HG02852 (cell line): ENCODE data around the gene WDR6.

Experiments used
- ATAC-seq: cut with Tn5 transposase; IDR thresholded peaks from one replicate; pipeline ENCODE4 v1.9.1; 2021; ENCODE audit warnings: mild to moderate bottlenecking, moderate library complexity; ENCODE audit not compliant: unreplicated experiment

WDR6 gene, protein sequence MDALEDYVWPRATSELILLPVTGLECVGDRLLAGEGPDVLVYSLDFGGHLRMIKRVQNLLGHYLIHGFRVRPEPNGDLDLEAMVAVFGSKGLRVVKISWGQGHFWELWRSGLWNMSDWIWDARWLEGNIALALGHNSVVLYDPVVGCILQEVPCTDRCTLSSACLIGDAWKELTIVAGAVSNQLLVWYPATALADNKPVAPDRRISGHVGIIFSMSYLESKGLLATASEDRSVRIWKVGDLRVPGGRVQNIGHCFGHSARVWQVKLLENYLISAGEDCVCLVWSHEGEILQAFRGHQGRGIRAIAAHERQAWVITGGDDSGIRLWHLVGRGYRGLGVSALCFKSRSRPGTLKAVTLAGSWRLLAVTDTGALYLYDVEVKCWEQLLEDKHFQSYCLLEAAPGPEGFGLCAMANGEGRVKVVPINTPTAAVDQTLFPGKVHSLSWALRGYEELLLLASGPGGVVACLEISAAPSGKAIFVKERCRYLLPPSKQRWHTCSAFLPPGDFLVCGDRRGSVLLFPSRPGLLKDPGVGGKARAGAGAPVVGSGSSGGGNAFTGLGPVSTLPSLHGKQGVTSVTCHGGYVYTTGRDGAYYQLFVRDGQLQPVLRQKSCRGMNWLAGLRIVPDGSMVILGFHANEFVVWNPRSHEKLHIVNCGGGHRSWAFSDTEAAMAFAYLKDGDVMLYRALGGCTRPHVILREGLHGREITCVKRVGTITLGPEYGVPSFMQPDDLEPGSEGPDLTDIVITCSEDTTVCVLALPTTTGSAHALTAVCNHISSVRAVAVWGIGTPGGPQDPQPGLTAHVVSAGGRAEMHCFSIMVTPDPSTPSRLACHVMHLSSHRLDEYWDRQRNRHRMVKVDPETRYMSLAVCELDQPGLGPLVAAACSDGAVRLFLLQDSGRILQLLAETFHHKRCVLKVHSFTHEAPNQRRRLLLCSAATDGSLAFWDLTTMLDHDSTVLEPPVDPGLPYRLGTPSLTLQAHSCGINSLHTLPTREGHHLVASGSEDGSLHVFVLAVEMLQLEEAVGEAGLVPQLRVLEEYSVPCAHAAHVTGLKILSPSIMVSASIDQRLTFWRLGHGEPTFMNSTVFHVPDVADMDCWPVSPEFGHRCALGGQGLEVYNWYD

DNA sequence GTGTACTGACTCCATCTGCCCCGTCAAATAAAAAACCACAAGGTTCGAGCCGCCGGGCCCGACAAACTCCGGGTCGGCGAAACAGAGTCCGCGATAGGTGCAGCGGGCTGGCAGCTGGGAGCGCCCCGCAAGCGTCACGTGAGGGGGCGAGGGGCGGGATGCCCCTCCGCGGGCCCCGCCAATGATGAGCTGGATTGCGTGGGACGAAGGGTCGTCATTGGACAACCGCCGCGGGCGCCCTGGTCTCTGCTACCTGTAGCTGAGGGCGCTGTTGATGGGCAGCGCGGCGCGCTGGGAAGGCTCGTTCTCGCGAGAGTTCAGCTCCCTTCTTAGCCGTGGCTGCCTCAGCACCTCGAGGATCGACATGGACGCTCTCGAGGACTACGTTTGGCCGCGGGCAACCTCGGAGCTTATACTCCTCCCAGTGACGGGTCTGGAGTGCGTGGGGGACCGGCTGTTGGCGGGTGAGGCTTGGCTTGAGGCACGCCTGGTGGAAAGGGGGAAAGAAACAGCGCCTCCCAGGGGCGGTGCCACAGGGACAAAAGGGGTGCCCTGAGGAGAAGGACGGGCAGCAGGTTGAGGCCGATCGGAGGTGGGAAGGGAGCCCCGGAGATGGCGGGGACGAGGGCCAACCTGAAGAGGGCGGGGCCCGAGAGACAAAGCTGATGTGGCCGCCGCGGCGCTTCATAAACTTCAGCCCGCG, at the start of gene WDR6:
WDR6 (plus strand) TSS at position 324 of the 703 bp plus-strand sequence; CDS start at position 365, 41 bp downstream.
- peak; percentile 80 for ATAC-seq

DNA sequence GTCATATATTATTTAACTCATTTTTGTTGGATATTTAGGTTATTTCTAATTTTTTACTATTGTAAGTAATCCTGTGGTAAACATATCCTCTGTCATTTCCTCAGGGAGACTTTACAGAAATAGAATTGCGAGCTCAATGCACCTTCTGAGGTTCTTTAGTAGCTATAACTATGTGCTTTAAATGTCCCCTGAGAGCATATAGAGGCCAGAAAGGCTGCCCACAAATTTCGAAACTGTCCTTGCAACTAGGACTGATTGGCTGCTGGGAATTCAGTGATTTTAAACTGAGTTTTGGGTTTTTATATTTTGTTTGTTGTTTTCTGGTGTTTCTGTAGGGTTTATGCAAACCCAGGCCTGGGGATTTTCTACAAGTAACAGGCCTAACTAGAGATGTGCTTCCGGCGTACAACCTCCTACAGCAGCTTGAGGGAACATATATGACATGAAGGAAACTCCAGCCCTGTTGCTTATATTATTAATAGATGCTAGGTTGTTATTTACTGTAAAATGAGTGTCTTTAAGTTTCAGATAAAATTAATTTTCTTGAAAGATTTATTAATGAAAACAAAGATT, 46.3 kb upstream of the WDR6 start:
- ATAC-seq: no peak

DNA sequence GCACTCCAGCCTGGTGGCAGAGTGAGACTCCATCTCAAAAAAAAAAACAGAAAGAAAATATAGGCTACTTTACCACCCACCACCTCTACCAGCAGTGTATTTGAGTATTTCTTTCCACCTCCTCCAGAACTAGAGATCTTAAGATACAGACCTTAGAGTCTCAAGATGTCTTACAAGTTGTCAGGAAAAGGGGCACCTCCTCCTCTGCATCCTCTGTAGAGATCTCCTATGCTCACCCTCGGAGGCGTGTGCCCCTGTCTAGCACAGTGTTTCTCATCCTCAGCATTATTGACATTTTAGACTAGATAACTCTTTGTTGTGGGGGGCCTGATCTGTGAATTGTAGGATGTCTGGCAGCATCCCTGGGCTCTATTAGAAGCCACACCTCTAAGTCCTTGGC, 44.9 kb upstream of the WDR6 start:
- ATAC-seq: no peak

DNA sequence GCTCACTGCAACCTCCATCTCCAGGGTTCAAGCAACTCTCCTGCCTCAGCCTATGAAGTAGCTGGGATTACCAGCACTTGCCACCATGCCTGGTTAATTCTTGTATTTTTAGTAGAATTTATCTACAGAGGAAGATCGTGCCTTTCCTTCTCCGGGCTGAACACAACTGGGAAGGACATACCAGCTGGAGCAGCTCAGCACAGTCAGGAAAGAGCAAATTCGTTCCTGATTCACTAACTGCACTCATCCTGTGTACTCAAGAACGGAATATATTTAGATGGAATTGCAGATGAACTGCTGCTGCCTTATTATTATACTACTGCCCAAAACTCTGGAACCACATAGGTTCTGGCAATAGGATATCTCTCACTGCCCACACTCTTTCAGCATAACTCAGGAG, 44.3 kb upstream of the WDR6 start:
- no peak for ATAC-seq

DNA sequence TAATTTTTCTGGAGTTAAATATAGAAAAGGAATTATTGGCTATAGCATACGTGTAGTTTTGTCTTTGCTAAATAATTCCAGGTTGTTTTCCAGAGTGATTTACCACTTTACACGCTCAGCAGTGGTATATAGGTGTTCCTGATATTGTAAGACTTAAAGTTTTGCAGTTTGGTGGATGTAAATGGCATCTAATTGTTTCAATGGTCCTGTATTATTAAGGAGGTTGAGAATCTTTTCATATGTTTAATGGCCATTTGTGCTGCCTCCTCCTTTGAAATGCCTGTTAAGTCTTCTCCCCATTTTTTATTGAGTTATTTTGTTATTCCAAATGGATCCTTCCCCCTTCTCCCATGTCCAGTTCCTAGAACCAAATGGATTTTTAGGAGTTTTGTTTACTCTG, 43.6 kb upstream of the WDR6 start:
- ATAC-seq: no peak

DNA sequence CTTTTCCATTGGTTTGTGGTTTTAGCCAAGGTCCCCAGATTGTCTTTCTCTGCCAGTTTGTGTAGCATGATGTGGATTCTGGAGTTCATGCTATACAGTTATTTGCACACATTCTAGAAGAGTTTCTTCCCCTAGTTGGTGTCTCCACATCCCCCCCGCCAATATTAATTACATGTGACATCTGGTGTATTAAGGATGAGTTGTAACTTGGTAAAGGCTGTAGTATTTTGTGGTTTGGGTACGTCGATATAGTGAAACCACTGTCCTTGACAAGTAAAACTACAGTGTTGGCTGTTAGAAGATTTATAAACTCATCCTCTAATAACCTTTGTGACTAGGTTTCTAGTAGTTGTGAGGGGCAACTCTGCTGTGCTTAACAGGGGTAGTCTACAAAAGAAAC, 40.8 kb upstream of the WDR6 start:
- ATAC-seq: no peak

DNA sequence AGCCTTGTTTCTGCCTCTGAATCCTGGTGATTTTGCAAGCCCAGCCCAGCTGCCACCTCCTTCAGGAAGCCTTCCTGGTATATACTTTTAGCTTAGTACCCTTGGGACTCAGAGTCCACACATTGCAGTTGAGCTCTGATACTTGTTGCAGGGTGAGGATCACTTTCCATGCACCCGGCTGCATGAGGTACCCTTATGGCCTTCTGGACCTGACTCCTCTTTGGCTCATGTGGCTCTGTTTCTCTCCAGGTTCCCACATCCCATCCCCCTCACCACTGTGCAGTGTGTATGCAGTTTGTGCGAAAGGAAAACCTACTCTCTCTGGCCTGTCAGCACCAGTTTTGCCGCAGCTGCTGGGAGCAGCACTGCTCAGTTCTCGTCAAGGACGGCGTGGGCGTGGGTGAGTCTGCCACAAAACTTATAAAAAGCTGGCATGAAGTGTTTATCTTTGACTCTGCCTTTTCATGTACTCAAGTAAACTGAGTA, 40.3 kb upstream of the WDR6 start:
- ATAC-seq: no peak

DNA sequence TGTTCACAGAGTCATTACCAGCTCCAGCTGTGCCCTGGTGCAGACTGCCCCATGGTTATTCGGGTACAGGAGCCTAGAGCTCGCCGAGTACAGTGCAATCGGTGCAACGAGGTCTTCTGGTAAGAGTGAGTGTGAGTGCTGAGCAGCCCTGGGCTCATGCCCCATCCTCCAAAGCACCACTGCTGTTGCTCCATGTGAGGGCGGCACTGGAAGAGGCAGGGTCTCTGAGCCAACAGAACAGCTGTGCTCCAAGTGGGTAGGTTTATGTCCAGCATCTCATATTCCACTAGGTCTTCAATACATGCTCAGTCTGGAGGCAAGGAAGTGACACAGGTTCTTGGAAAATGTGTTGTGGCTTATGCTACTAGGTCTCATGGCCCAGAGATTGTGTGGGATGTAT, 36.6 kb upstream of the WDR6 start:
- ATAC-seq: no peak

DNA sequence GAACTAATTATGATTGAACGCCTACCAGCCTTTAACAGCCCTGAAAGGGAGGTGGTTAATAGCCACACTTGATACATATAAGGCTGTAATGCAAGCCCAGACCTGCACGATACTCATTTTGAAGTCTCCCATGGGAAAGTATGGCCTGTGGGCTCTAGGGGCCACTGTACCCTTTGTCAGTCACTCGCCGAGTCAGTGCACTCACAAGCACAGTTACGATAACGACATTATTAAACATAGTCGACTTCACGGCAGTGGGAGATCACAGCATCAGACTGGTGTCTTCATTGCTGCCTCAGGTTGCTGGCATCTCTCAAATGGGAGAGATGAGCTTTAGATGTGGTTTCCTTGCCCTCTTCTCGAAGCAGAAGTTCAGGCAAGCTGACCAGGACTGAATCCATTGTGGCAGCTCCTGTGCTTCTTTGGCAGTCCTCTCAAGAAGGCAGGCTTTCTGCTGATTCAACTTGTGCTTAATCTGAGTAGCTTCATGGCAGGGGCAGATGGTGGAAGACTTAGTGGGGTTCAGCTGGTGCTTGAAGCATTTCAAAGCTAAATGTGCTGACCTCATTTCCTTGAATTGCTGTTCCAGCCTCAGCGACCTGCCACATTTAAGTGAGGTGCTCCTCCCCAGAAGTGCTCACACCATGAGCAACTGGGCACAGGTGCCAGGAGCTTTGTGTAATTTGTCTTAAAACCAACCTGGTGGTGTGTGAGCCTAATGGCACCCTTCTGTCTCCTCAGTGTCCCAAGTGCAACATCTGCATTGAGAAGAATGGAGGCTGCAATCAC, 32.9 kb upstream of the WDR6 start:
- ATAC-seq: no peak

DNA sequence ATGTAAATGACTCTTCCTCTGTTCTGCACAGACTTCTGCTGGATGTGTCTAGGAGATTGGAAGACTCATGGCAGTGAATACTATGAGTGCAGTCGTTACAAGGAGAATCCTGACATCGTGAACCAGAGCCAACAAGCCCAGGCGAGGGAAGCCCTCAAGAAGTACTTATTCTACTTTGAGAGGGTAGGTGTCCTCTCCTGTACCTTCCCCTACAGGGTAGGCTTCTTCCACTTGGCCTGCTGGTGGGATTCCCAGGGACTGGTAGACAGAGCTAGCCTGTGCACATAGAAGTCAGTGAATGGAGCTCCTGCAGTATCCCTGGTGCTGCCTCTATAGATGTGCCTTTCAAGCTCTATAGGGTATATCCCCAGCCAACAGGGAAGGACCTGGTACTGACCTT, 27.7 kb upstream of the WDR6 start:
- ATAC-seq: no peak

DNA sequence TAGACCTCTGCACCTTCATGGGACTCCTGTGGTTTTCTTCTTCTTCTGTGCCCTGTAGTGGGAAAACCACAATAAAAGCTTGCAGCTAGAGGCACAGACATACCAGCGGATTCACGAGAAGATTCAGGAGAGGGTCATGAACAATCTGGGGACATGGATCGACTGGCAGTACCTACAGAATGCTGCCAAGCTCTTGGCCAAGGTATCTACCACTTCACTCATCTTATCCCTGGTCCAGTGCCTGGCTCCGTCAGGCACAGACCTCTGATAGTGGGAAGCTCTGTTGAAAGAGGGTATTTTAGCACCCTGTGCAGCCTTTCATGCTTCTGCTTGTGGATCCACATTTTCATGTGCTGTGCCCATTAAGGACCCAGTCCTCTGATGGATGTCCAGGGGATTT, 26.9 kb upstream of the WDR6 start:
- ATAC-seq: no peak

DNA sequence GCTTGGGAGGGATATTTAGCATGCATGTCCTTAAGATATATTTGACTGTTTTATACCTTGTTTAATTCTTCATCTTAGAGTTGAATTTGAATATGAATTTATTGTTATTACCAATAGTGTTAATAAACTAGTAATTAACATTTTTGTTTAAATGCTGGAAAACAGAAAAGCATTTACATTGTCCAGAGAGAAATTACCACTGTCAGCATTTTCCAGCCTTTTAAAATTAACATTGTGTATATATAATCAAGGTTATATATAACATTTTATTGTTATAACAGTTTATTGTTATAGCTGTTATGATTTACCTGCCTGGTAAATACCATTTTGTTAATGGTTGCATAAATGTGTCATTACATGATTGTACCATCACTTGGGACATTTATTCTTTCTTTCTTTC, 25.2 kb upstream of the WDR6 start:
- no peak for ATAC-seq

DNA sequence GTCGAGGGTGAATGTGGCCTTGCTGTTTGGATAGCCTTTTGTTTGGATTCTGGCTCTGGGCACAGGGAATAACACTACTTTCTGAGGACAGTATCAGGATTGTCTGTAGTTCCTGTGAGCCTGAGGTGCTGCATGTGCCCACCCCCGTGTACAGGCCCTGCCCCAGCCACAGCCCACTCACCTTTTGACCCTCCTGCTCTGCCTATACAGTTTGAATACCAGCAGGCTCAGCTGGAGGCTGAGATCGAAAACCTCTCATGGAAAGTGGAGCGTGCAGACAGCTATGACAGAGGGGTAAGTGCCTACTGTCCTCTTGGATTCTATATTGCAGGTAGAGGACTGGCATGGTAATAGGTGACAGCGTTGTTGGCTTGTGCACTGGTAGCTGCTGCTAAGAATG, 24.5 kb upstream of the WDR6 start:
- no peak for ATAC-seq

DNA sequence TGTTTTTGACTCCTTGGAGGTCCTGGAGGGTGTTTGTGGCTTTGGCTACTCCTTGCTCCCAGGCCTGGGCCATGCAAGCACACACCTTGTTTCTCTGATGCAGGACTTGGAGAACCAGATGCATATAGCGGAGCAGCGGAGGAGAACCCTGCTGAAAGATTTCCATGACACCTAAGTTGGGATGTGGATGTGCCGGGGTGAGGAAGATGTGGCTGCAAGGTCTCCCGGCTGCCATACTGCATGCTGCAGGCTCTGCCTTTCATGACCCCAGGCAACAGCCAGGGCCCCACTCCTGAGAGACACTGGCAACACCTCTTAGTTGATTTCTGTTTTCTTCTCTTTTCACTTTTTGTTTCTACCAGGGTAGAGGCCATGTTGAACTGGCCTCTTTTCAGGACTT, 24.1 kb upstream of the WDR6 start:
- ATAC-seq: no peak

DNA sequence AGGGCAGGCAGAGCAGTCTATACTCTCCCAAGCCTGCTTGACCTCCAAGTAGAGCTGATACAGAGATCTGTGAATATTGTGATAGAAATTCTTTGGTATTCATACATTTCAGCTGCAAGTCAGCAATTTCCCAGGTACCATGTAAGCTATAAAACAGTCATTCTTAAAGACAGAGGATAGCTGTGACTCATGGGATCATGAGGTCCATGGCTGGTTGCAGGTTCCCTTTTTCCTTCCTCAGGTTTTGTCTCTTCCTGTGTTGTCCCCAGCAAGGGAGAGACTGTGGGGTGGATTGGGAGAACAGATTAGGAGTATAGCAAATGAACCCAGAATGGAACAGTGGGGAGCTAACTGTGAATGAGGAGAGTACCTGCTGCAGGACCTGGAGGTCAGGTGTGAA, 22.5 kb upstream of the WDR6 start:
- ATAC-seq: no peak

DNA sequence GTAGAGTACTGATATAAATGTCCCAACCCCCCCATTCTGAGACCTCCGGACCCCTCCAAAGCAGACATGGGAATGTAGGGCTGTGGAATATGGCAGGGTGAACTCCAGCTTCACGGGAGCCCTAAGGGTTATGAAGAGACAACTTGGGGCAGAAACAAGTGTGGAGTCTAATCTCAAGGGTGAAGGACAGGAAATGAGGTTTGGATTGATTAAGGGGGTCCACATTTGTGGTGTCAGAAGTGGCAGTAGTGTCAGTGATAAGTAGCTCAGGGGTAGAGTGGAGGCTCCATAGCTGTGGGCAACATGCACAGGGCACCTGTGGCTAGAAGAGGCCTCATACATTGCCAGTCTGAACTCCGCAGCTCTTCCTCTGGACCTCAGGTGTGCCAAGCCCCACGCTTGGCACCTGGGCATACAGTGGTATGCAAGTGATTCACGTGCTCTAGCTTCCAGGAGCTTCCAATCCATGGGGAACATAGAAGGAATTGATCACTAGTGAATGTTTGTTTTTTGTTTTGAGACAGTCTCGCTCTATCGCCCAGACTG, 21.3 kb upstream of the WDR6 start:
- no peak for ATAC-seq

DNA sequence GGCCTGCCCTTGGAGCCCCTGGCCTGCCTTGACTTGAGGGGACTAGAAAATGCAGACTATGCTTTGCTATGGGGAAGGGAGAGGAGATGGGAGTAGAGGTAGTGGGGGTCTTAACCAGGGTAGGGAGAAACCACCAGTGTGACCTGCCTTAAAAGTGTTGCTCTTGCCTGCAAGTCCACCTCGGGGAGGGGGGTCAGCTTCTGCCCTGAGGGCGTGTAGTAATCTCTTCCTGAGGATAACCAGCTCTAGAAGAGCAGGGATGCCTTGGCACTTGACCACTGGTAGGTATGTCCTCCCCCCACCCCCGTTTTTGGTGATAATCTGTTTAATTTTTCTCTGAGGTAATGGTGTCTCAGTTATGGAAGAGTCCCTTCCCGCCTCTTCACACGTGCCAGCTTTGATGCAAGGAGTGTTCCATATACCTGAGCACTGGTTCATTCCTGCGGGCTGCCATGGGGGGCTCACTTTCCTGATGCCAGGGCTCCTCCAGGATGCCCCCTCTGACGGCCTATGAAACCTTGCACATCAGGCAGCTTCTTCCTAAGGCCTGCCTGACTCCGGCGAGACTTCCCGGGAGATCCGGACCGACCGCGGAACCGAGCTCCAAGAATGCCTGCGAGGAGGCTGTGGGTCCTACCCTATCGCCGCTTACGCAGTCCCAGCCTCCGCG, 17.9 kb upstream of the WDR6 start:
- ATAC-seq: no peak

DNA sequence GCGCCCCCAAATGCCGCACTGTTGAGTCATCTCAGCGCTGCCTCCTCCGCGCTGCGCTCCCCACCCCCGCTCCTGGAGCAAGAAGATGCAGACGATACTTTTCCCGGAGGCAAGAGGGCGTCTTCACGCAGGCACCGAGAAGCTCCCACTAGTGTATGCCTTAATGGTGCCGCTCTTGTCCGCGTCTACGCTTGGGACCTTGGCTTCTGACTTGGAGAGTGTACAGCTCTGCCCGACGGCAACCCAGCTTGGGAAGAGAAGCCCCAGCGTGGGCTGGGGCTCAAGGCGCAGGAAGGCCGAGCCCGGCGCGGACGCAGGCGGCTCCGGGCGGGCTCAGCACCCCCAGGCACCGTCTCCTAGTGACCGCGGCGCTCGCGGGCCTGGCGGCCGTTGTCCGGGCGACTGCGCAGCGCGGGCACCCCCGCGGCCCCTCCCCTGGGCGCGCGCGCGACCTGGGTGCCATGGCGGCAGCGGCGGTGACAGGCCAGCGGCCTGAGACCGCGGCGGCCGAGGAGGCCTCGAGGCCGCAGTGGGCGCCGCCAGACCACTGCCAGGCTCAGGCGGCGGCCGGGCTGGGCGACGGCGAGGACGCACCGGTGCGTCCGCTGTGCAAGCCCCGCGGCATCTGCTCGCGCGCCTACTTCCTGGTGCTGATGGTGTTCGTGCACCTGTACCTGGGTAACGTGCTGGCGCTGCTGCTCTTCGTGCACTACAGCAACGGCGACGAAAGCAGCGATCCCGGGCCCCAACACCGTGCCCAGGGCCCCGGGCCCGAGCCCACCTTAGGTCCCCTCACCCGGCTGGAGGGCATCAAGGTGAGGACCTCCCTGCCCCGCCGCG, 17.2 kb upstream of the WDR6 start, which contains the start of gene P4HTM:
P4HTM (plus strand) TSS at position 446 of the 840 bp plus-strand sequence; CDS start at position 462, 16 bp downstream.
- peak; percentile 57 for ATAC-seq
